LNCAP (cell line): ENCODE results near the gene LOC101059915.

ENCODE experiments used
- CTCF ChIP-seq: fragments of 450-650 bp; IDR thresholded peaks from 2 replicates; pipeline ENCODE4 v1.5.1; 2017; ENCODE audit warnings: mild to moderate bottlenecking

Gene LOC101059915

GRCh38 chrX:71622032-71622575 is 45.2 kb upstream of the LOC101059915 start:
- no peak for TF ChIP-seq CTCF

DNA sequence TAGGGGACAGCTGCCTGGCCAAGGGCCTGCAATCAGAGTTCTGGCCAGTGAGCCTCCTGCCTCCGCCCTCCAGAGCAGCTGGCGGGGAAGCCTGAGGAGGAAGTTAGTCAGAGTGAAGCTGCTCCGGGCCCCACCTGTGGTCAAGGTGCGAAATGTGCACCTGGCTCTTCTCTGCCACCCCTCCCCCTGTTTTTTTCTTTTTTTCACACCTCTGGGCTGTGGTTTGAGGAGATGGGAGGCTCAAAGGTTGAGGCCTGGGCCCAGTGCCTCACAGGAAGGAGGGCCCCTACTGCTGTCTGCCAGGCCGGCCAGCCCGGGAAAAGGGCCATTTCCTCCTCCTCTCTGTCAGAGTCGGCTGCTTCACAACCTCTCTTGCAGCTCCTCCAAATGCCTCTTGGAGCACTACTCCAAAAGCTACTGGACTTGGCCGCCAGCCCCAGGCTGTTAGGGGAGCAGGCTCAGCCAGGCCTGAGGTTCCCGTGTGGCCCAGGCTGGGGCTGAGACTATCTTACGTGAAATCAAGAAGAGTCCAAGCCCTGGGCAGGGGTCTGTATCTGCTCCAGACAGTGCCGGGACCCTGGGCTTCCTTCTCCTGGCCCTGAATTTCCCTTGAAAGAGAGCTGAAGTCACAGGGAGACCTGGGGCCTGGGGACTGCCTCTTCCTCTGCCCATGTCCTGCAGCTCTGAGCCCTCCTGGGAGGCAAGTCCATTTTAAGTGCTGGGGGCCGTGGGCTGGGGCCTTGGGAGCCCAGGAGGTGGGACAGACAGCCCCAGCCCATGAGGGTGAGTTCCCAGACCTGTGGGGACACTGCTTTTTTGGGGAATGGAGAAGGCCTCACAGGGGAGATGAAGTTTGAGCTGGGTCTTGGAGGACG is 44.5 kb upstream of the LOC101059915 start:
- TF ChIP-seq CTCF = no peak

DNA sequence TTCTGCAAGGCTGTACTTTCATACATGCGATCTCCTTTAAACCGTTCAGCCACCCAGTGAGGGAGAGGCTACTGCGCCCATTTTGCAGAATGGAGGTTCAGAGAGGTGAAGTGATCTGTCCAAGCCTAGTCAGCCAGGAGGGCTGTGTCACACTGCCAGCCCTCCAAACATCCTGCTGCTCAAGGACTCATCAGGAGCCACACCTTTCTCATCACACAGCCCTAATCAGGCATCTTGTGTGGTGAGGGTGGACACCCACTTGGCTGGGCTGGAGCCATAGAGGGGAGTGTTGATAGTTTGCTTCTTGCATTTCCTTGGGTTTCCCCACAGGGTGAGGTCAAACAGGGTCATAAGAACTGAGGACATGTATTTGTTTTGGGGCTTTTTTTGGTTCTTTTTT is 43.6 kb upstream of the LOC101059915 start:
- no peak for TF ChIP-seq CTCF

GRCh38 chrX:71625471-71625870 is 41.9 kb upstream of the LOC101059915 start:
- TF ChIP-seq CTCF = no peak

DNA sequence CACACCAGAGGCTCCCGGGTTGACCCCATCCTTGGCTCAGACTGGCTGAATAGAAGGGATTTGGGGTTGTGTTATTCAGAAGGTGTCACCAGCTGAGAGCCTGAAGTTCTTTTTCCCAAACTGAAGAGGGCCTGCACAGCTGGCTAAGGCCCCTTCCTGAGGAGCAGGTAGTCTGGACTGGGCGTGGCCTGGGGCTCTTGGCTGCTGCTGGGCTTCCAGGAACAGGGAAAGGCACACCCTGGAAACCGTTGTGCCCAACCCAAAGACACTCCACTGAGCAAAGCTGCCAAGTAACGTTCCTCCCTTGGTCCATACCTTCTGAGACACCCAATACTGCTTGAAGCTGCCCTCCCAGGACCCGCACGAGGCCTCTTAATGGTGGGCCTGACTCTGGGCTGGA is 40.8 kb upstream of the LOC101059915 start:
- no peak for TF ChIP-seq CTCF

GRCh38 chrX:71627588-71628404 is 39.5 kb upstream of the LOC101059915 start:
- no peak for TF ChIP-seq CTCF

DNA sequence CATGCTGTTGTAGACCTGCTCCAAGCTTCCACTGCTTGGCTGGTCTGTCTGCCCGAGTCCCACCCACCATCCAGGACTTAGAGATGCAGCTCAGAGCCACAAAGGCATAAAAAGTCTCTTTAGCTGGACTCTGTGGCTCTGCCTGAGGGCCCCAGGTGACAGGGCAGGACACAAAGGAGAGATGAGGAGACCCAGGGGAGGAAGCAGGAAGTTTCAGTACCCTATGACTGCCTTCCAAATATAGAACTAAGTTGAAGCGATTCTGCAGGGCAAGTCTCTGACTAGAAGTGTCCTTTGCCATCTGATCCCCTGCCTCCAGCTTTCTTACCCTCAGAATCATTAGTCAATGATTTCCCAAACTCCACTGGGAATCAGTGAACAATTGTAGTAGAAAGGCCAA is 37.9 kb upstream of the LOC101059915 start:
- no peak for TF ChIP-seq CTCF
